ENCODE measurements around the gene CCRL2. TPM values are rescaled to one million over a fixed set of nuclear protein-coding genes. Genes with fewer than 3 reads are reported as not detected.

CCRL2 gene
- total and polyA plus RNA-seq, 12 donors, result 0.60 to 6.8 (median 1.9) TPM

DNA sequence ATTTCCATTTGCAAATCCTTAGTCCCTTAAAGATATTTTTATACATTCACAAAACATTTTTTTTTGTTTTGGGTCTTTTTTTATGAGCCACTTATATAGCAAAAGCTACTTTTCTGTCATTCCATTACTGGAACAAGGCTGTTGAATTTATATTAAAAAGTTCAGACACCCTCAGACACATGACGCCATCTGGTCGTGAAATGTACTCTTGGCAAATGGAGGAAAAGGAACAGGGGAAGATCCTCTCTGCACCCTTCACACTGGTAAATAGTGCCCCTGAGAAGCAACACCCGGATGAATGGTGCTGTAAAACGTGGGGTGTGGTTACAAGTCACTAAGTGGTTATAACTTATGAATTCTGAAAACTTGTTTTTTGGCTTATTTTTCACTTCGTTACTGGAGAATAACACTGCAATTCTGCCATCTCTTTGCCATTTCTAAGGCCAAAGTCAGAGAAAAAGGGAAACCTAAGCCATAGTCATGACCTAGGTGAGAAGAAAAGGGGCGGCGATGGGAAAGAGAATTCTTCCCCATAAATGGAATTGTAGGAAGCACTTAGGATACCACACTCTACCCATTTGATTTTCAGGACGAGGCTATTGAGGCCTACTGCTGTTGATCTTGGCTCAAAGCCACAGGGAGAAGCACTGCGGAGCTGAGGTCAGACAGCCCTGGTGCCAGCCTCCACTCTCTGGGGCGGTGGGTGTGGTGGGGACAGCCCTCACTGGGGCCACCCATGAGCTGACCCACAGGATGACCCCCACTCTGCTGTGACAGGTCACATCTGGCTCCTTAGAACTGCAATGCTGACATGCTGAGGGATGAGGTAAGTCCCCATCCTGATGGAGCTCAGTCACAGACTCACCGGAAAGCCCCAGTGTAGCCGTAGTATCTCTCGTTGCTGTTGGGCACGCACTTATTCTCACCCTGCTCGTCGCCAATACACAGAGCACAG, 35.8 kb downstream of the CCRL2 start:
- Histone ChIP-seq H3K27ac (no peak overlapping the region), H3K4me3 (no peak overlapping the region), H3K27me3 (no peaks in the 10 kb centered on the region), H3K4me1 (replicated peaks in 1 of 2) (no peaks in the 10 kb centered on the region), H3K9me3 (replicated peaks in 1 of 3) (no peaks in the 10 kb centered on the region), H3K36me3 (replicated peaks in 1 of 2) (no peaks in the 10 kb centered on the region)
- intact Hi-C loops (cut with DNase I), result no loop called here
- WGBS, 4 donors, result 52 to 72% (median 62%) methylated on average over 13 to 16 of the region's 16 CpGs
- DNase-seq, result peak in 2 of 7 donors; percentile 64 to 74
- TF ChIP-seq, protein P1, sequence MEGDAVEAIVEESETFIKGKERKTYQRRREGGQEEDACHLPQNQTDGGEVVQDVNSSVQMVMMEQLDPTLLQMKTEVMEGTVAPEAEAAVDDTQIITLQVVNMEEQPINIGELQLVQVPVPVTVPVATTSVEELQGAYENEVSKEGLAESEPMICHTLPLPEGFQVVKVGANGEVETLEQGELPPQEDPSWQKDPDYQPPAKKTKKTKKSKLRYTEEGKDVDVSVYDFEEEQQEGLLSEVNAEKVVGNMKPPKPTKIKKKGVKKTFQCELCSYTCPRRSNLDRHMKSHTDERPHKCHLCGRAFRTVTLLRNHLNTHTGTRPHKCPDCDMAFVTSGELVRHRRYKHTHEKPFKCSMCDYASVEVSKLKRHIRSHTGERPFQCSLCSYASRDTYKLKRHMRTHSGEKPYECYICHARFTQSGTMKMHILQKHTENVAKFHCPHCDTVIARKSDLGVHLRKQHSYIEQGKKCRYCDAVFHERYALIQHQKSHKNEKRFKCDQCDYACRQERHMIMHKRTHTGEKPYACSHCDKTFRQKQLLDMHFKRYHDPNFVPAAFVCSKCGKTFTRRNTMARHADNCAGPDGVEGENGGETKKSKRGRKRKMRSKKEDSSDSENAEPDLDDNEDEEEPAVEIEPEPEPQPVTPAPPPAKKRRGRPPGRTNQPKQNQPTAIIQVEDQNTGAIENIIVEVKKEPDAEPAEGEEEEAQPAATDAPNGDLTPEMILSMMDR (IDR thresholded peaks at IDR 0.05), result peak in 3 of 6 experiments; percentile 26 to 63 (median 58)
- TF ChIP-seq POLR2A (IDR thresholded peaks at IDR 0.05), result no peak

DNA sequence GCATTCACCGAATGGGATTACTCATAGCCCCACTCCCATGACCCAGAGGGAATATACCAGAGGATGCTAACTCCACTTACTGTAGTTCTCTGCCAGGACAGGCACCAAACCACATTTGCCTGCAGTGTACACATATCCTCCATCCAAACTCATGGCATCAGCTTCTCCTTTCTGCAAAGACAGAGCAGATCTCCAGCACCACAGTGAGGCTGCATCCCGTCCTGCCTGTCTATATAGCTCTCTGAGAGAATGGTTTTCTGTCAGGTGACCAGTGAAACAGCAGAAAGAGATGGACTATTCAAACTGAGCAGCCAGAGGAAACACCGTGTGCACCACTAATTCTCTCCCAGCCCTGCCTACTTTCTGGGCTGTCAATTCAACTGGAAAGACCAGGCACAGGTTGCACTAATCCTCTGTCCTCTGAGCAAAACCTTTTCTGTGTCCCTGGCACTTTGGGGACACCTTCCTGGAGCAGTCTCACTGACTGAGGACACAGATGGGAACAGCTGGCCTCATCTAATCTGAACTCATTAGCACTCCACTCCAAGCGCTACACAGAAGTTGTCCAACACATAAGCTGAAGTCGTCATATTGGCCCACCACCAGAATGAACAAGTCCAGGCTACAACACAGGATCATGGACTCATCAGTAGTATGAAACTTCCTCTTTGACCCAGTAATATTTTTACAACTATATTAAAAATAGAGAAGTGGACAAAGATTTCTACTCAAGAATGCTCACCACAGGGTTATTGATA, 40.3 kb downstream of the CCRL2 start:
- WGBS, 4 donors, result 62 to 71% (median 68%) methylated on average over 5 of the region's 5 CpGs
- no peak overlapping the region for H3K27ac ChIP-seq
- peaks cover 6% of the 10 kb centered on the region for H3K27me3 ChIP-seq
- intact Hi-C loops (cut with DNase I), result no loop called here
- H3K9me3 ChIP-seq (replicated peaks in 1 of 3), result no peaks in the 10 kb centered on the region
- H3K4me3 ChIP-seq, result no peak overlapping the region
- no peak for DNase-seq
- TF ChIP-seq, protein P1 (IDR thresholded peaks at IDR 0.05), result no peak
- no peak for TF ChIP-seq POLR2A (IDR thresholded peaks at IDR 0.05)
- H3K36me3 ChIP-seq (replicated peaks in 1 of 2), result no peaks in the 10 kb centered on the region
- no peaks in the 10 kb centered on the region for H3K4me1 ChIP-seq (replicated peaks in 1 of 2)

DNA sequence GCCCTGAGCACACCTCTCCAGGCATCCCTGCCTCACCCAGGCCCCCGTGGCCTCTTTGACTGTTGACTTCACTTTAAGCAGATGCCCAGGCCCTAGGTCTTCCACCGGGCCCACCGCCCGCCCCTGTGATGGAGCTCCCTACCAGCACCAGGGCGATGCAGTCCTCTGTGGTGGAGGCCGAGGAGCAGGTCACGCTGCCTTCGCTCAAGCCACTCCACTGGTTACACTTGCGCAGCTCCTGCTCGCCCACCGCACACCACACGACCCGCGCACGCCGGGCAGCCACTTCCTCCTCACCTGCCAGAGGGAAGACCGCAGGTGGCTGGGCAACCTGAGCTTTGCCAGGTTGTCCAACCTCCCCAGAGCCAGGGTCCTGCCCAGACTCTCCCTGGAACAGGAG, 41.7 kb downstream of the CCRL2 start:
- no peaks in the 10 kb centered on the region for H3K36me3 ChIP-seq (replicated peaks in 1 of 2)
- H3K9me3 ChIP-seq (replicated peaks in 1 of 3), result no peaks in the 10 kb centered on the region
- no peak overlapping the region for H3K27ac ChIP-seq
- intact Hi-C loops (cut with DNase I), result no loop called here
- peaks cover 6% of the 10 kb centered on the region for H3K27me3 ChIP-seq
- WGBS, 4 donors, result 88 to 96% (median 92%) methylated on average over 12 to 17 of the region's 17 CpGs
- no peak for DNase-seq
- no peaks in the 10 kb centered on the region for H3K4me1 ChIP-seq (replicated peaks in 1 of 2)
- no peak overlapping the region for H3K4me3 ChIP-seq
- TF ChIP-seq, protein P1 (IDR thresholded peaks at IDR 0.05), result no peak
- no peak for TF ChIP-seq POLR2A (IDR thresholded peaks at IDR 0.05)
